ENCODE results near the gene AKT1. TPM values are rescaled to one million over a fixed set of nuclear protein-coding genes. Genes with fewer than 3 reads are reported as not detected.
"Not testable (repeated sequence)": the region's sequence is repeated elsewhere in the genome, so short reads cannot be mapped to it uniquely, and the experiment has no call there.

The AKT1 gene
- total RNA-seq, 4 donors from 2014 or later = 51.9 to 91.0 (median 88.7) TPM

GRCh38 chr14:104730487-104730886 lies 65.1 kb downstream of the AKT1 start:
- WGBS, 2 donors = 74% methylated on average over 5 of the region's 5 CpGs
- no peak overlapping the region for H3K4me3 ChIP-seq (ENCODE audit: low read depth, poor library complexity, severe bottlenecking)
- no peak for TF ChIP-seq POLR2A (IDR thresholded peaks at IDR 0.05)
- TF ChIP-seq CTCF (IDR thresholded peaks at IDR 0.05) = no peak
- no peak for DNase-seq (ENCODE audit: low spot score in 2 of 2)
- intact Hi-C loops (cut with DNase I; ENCODE audit: low total_unique reads) = no loop called here

GRCh38 chr14:104729835-104730181 lies 65.7 kb downstream of the AKT1 start:
- WGBS, 2 donors = 82 to 95% methylated on average over 10 to 14 of the region's 16 CpGs
- TF ChIP-seq CTCF (IDR thresholded peaks at IDR 0.05) (no peak), POLR2A (IDR thresholded peaks at IDR 0.05) (no peak)
- no peak overlapping the region for H3K4me3 ChIP-seq (ENCODE audit: low read depth, poor library complexity, severe bottlenecking)
- no peak for DNase-seq (ENCODE audit: low spot score in 2 of 2)
- intact Hi-C loops (cut with DNase I; ENCODE audit: low total_unique reads) = no loop called here

GRCh38 chr14:104729176-104729834 lies 66.2 kb downstream of the AKT1 start:
- DNase-seq (ENCODE audit: low spot score in 2 of 2); intact Hi-C loops (cut with DNase I; ENCODE audit: low total_unique reads); H3K4me3 ChIP-seq (ENCODE audit: low read depth, poor library complexity, severe bottlenecking): not testable (repeated sequence)
- WGBS, 2 donors = 88 to 91% methylated on average over 25 to 36 of the region's 73 CpGs

- 86% methylated on average over 15 to 17 of the region's 17 CpGs for WGBS, 2 donors
- no peak for DNase-seq (ENCODE audit: low spot score in 2 of 2)
- intact Hi-C loops (cut with DNase I; ENCODE audit: low total_unique reads) = no loop called here
- no peak overlapping the region for H3K4me3 ChIP-seq (ENCODE audit: low read depth, poor library complexity, severe bottlenecking)
- TF ChIP-seq CTCF (IDR thresholded peaks at IDR 0.05) (no peak), POLR2A (IDR thresholded peaks at IDR 0.05) (no peak)
Observed at GRCh38 chr14:104728631-104729030, 66.9 kb downstream of the AKT1 start.

- intact Hi-C loops (cut with DNase I; ENCODE audit: low total_unique reads) = no loop called here
- H3K4me3 ChIP-seq (ENCODE audit: low read depth, poor library complexity, severe bottlenecking) = no peak overlapping the region
- WGBS, 2 donors = 79 to 87% methylated on average over 20 of the region's 21 CpGs
- TF ChIP-seq CTCF (IDR thresholded peaks at IDR 0.05) (no peak), POLR2A (IDR thresholded peaks at IDR 0.05) (no peak)
- no peak for DNase-seq (ENCODE audit: low spot score in 2 of 2)
Observed at GRCh38 chr14:104726600-104727451, 68.7 kb downstream of the AKT1 start.

- H3K4me3 ChIP-seq (ENCODE audit: low read depth, poor library complexity, severe bottlenecking) = no peak overlapping the region
- TF ChIP-seq POLR2A (IDR thresholded peaks at IDR 0.05) = no peak
- no peak for TF ChIP-seq CTCF (IDR thresholded peaks at IDR 0.05)
Observed at GRCh38 chr14:104725772-104726548, 69.6 kb downstream of the AKT1 start.

More at GRCh38 chr14:104725772-104726548, 69.6 kb downstream of the AKT1 start:
- intact Hi-C loops (cut with DNase I; ENCODE audit: low total_unique reads) = no loop called here
- no peak for DNase-seq (ENCODE audit: low spot score in 2 of 2)
- WGBS, 2 donors = 78 to 80% methylated on average over 15 to 25 of the region's 25 CpGs
